ENCODE measurements around the gene DMRT1. TPM values are rescaled to one million over a fixed set of nuclear protein-coding genes. Genes with fewer than 3 reads are reported as not detected.

The DMRT1 gene
- total RNA-seq, 1 donor from 2014 or later: not detected

- no peak for DNase-seq (ENCODE audit: low spot score in 2 of 2)
- Histone ChIP-seq H3K27me3 (no peaks in the 10 kb centered on the region), H3K36me3 (no peaks in the 10 kb centered on the region), H3K4me3 (no peak overlapping the region), H3K9me3 (no peaks in the 10 kb centered on the region), H3K27ac (no peak overlapping the region), H3K4me1 (peaks cover 0 to 4% of the 10 kb centered on the region in 2 donors)
- intact Hi-C loops (cut with DNase I): no loop called here
- no peak for TF ChIP-seq CTCF (IDR thresholded peaks at IDR 0.05)
Measured at GRCh38 chr9:801399-802071, 40.0 kb upstream of the DMRT1 start.

- intact Hi-C loops (cut with DNase I): no loop called here
- no peaks in the 10 kb centered on the region for H3K36me3 ChIP-seq
- H3K27ac ChIP-seq: no peak overlapping the region
- TF ChIP-seq CTCF (IDR thresholded peaks at IDR 0.05): no peak
- DNase-seq (ENCODE audit: low spot score in 2 of 2): no peak
- H3K4me3 ChIP-seq: no peak overlapping the region
- no peaks in the 10 kb centered on the region for H3K9me3 ChIP-seq
- H3K4me1 ChIP-seq: peaks cover 0 to 4% of the 10 kb centered on the region in 2 donors
- no peaks in the 10 kb centered on the region for H3K27me3 ChIP-seq
Measured at GRCh38 chr9:804026-804425, 37.5 kb upstream of the DMRT1 start.

- H3K36me3 ChIP-seq: no peaks in the 10 kb centered on the region
- no peaks in the 10 kb centered on the region for H3K9me3 ChIP-seq
- intact Hi-C loops (cut with DNase I): no loop called here
- H3K27ac ChIP-seq: no peak overlapping the region
- H3K4me1 ChIP-seq: peaks cover 0 to 4% of the 10 kb centered on the region in 2 donors
- DNase-seq (ENCODE audit: low spot score in 2 of 2): no peak
- H3K27me3 ChIP-seq: no peaks in the 10 kb centered on the region
- no peak overlapping the region for H3K4me3 ChIP-seq
- no peak for TF ChIP-seq CTCF (IDR thresholded peaks at IDR 0.05)
Measured at GRCh38 chr9:805151-805550, 36.3 kb upstream of the DMRT1 start.

- DNase-seq (ENCODE audit: low spot score in 2 of 2): no peak
- intact Hi-C loops (cut with DNase I): loop anchor here (1.0 to 2.0 kb wide), 2 partner anchors 193 to 422 kb away; no protein-coding TSS in a partner anchor
Measured at GRCh38 chr9:806285-807156, 35.0 kb upstream of the DMRT1 start.

GRCh38 chr9:811106-811531, 30.4 kb upstream of the DMRT1 start:
- no peak for DNase-seq (ENCODE audit: low spot score in 2 of 2)
- no peak overlapping the region for H3K27ac ChIP-seq

More at GRCh38 chr9:806285-807156, 35.0 kb upstream of the DMRT1 start:
- Histone ChIP-seq H3K9me3 (no peaks in the 10 kb centered on the region), H3K27me3 (no peaks in the 10 kb centered on the region), H3K27ac (no peak overlapping the region), H3K4me3 (no peak overlapping the region), H3K36me3 (no peaks in the 10 kb centered on the region), H3K4me1 (peaks cover 0 to under 1% of the 10 kb centered on the region in 2 donors)
- TF ChIP-seq CTCF (IDR thresholded peaks at IDR 0.05): peak; percentile 31 to 77 (median 62)

More at GRCh38 chr9:811106-811531, 30.4 kb upstream of the DMRT1 start:
- Histone ChIP-seq H3K27me3 (no peaks in the 10 kb centered on the region), H3K4me3 (no peak overlapping the region), H3K36me3 (no peaks in the 10 kb centered on the region), H3K4me1 (no peaks in the 10 kb centered on the region), H3K9me3 (no peaks in the 10 kb centered on the region)
- intact Hi-C loops (cut with DNase I): no loop called here
- no peak for TF ChIP-seq CTCF (IDR thresholded peaks at IDR 0.05)
